H54 (cell line): ENCODE data around the gene NLRP10.

Experiments
- DNase-seq: peaks from one replicate; pipeline ENCODE4 v3.0.0; 2011; ENCODE audit warnings: low spot score, mixed read lengths; ENCODE audit not compliant: insufficient read length
- FAIRE-seq: peaks from 3 replicates; lab custom pipeline; 2011; peaks lifted over from hg19 to GRCh38; lab: Jason Lieb, UNC
- POLR2A ChIP-seq: IDR thresholded peaks from 2 replicates; pipeline ENCODE4 v1.6.1; 2011; ENCODE audit warnings: low read depth, mild to moderate bottlenecking, low read length

Gene NLRP10

GRCh38 chr11:7964873-7965272 lies 374 bp downstream of the NLRP10 start:
- FAIRE-seq, result peak; percentile 61
- no peak for DNase-seq
- TF ChIP-seq POLR2A, result no peak

GRCh38 chr11:7964261-7964660 lies 986 bp downstream of the NLRP10 start:
- DNase-seq, result no peak
- FAIRE-seq, result no peak
- TF ChIP-seq POLR2A, result no peak

GRCh38 chr11:7955191-7955590 lies 10.1 kb downstream of the NLRP10 start:
- DNase-seq, result no peak
- FAIRE-seq, result no peak
- no peak for TF ChIP-seq POLR2A

GRCh38 chr11:7949934-7950333 lies 15.3 kb downstream of the NLRP10 start:
- TF ChIP-seq POLR2A, result no peak
- DNase-seq (no peak), FAIRE-seq (no peak)

GRCh38 chr11:7944123-7944522 lies 21.1 kb downstream of the NLRP10 start:
- DNase-seq (no peak), FAIRE-seq (no peak)
- TF ChIP-seq POLR2A, result no peak

GRCh38 chr11:7941608-7942007 lies 23.6 kb downstream of the NLRP10 start, which contains the start of gene OR10A3:
OR10A3 (minus strand) TSS chr11:7941708; CDS start chr11:7939520, 2,188 bp downstream.
- FAIRE-seq (no peak), DNase-seq (no peak)
- TF ChIP-seq POLR2A, result no peak

GRCh38 chr11:7941146-7941545 lies 24.1 kb downstream of the NLRP10 start:
- no peak for DNase-seq
- no peak for FAIRE-seq
- TF ChIP-seq POLR2A, result no peak

GRCh38 chr11:7936615-7937014 lies 28.6 kb downstream of the NLRP10 start:
- DNase-seq (no peak), FAIRE-seq (no peak)
- no peak for TF ChIP-seq POLR2A

GRCh38 chr11:7931168-7931567 lies 34.1 kb downstream of the NLRP10 start, which contains the start of gene OR10A6:
OR10A6 (minus strand) TSS chr11:7931268; CDS start chr11:7928662, 2,606 bp downstream.
- FAIRE-seq, result peak; percentile 48
- DNase-seq, result no peak
- no peak for TF ChIP-seq POLR2A

- FAIRE-seq (peak; percentile 82), DNase-seq (no peak)
- no peak for TF ChIP-seq POLR2A
These were observed 37.6 kb downstream of the NLRP10 start for GRCh38 chr11:7927635-7928034.

- FAIRE-seq (no peak), DNase-seq (no peak)
- no peak for TF ChIP-seq POLR2A
These were observed 40.7 kb downstream of the NLRP10 start for GRCh38 chr11:7924536-7924935.

- FAIRE-seq, result no peak
- TF ChIP-seq POLR2A, result no peak
These were observed 47.1 kb downstream of the NLRP10 start for GRCh38 chr11:7918141-7918540.

More at GRCh38 chr11:7918141-7918540, 47.1 kb downstream of the NLRP10 start:
- DNase-seq, result no peak
